ENCODE results near the gene WDTC1.

DNA sequence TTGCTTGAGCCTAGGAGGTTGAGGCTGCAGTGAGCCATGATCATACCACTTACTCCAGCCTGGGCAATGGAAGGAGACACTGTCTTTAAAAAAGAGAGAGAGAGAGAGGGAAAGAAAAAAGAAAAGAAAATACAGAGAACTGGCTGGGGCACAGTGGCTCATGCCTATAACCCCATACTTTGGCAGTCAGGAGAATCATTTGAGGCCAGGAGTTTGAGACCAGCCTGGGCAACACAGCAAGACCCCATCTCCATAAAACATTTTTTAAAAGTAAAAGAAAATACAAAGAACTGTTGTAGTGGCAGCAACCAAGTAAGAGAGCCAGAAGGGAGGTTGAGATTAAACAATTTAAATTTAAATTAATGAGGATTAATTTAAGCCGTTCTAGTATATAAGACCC, 39.8 kb downstream of the WDTC1 start:
- TF ChIP-seq CTCF (conservative IDR thresholded peaks at IDR 0.05) (no peak), EZH2 (IDR thresholded peaks at IDR 0.05; ENCODE audit: low read depth) (no peak)
